ENCODE results near the gene LMF2.

The LMF2 gene

DNA sequence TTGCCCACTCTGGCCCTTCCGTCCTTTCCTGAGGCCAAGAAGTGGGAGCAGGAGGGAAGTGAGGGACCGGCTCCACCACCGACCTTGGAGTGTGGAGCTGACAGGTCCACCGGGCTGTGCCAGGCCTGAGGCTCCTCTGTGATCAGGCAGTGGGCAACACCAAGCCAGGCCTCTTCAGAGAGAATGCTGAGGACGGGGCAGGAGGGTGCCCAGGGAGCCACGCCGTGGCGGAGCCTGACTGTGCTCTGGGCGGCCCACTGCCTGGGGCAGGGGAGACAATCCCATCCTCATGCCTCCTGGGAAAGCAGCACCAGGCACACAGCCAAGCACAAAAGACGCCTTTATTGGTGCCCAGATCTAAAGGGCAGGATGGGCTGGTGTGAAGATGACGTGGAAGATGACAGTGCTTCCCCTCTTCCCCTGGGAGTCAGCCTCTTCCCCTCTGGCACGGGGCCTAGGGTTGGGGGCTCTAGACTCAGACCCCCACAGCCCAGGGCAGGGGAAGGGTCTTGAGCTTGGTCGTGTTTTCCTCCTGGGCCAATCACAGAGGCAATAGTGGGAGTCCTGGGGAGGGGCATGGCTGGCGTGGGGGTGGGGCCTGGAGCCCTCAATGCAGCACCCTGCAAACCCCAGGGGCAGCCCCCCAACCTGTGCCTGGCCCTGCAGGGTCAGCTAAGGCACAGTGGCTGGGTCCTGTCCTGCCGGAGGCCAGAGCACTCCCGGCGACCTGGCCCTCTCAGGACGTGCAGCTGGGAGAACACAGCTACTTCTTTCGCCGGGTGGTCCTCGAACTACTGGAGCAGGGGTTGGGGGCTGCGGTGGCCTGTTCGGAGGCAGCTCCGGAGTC, 4.7 kb downstream of the LMF2 start:
- DNase-seq, result no peak

- no peak for DNase-seq
These were observed 5.4 kb downstream of the LMF2 start for GRCh38 chr22:50502096-50502495.

DNA sequence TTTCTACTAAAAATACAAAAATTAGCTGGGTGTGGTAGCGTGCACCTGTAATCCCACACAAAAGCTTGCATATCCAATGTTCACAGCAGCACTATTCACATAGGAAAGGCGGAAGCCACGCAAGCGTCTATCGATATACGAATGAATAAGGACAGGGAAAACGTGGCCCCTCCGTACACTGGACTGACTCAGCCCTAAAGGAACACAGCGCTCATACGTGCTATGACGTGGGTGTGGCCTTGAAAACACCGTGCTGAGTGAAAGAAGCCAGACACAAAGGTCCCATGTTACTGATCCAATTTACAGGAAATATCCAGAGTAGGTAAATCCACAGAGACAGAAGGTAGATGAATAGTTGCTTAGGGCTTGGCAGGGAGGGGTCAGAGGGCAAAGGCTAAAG, 7.0 kb downstream of the LMF2 start:
- no peak for DNase-seq

DNA sequence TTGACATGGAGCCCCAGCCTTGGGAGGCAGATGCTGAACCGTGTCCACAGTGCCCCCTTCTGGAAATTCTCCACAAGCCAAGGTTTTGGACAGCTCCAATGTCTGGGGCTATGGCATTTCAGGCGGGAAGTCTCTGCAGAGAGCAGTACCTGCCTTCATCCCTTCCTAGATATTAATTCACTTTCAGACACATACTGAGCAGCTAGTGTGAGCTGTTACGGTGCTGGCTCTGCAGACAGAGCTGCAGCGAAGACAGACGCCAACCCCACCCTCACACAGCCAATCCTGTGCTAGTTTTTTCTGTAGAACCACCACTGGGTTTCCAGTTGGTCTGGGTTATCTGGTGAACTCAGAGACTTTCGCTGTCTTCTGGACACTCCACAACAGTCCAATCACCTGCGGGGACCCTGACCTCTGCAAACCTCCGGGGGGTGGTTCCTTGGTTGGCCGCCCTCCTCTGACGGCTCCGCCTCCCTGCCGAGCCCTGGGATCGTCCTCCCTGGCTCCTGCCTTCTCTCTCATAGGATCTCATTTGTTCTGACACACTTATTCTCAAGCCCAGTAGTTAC, 9.1 kb downstream of the LMF2 start:
- peak; percentile 48 for DNase-seq

DNA sequence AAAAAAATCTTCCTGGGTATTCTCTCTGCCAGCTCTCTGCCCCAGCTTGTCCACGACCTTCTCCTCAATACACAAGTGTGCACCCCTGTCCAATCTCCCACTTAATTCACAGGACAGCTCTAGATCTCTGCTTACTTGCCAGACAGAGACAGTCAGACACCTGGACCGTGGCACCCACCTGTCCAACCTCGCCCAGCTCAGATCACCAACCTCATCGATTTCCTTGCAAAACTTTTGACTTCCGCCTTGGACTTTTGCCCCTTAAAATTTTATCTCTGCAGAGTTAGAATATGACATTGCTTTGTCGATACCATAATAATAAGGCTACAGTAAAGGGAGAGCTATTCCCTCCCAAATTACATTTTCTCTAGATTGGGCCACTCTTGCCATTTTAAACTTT, 10.4 kb downstream of the LMF2 start:
- DNase-seq, result no peak

DNA sequence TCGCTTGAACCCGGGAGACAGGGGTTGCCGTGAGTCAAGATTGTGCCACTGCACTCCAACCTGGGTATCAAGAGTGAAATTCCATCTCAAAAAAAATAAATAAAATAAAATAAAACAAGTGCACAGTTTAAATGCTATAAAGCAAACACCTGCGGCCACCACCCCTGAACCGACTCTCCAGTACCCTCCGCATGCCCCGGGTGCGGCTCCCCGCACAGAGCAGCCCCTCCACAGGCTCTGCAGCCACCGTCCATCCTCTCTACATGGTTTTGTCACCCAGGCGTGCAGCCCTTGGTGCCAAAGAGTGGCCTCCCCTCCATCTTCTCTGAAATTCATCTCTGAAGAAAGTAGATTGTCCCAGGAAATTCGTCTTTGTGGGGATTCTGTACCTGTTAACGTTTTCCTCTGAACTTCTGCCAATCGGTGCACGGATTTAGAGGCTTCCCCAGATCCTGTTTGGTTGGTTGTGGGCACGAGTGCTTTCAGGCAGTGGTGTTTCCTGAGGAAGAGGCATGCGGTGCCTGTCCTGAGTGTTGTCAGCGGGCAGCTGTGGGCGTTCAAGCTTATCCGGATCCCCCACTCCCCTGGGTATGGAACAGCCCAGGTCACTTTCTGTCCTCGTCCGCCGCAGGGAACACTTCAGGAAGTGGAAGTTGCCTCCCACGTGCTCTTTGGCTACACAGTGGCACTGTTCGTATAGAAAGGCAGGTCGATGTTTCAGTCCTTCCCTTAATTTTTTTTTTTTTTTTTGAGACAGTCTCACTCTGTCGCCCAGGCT, 16.8 kb downstream of the LMF2 start:
- no peak for DNase-seq

GRCh38 chr22:50489363-50490243, 17.9 kb downstream of the LMF2 start:
- no peak for DNase-seq

DNA sequence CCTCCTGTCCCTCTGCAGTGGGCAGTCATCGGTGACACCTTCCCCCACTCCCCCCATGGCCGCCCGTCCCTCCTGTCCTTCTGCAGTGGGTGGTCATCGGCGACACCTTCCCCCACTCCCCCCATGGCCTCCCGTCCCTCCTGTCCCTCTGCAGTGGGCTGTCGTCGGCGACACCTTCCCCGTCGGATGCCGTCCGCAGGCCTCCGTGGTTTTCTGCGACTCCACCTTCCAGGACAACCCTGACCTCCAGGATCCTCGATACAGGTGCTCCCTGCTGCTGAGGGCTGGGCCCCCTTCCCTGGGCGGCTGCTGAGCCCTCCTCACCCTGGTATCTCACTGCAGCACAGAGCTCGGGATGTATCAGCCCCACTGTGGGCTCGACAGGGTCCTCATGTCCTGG, 18.6 kb downstream of the LMF2 start:
- DNase-seq, result no peak

- no peak for DNase-seq
These were observed 19.4 kb downstream of the LMF2 start for GRCh38 chr22:50488006-50488677.

GRCh38 chr22:50487290-50488005, 20.1 kb downstream of the LMF2 start:
- no peak for DNase-seq

- DNase-seq, result no peak
These were observed 20.8 kb downstream of the LMF2 start, which contains the start of gene MIOX for GRCh38 chr22:50486561-50487289. Gene MIOX (plus strand): TSS chr22:50486859. CDS start chr22:50486898, 39 bp downstream.

- no peak for DNase-seq
These were observed 22.0 kb downstream of the LMF2 start for GRCh38 chr22:50485221-50486131.

- DNase-seq, result no peak
These were observed 23.3 kb downstream of the LMF2 start for GRCh38 chr22:50483977-50484853.

DNA sequence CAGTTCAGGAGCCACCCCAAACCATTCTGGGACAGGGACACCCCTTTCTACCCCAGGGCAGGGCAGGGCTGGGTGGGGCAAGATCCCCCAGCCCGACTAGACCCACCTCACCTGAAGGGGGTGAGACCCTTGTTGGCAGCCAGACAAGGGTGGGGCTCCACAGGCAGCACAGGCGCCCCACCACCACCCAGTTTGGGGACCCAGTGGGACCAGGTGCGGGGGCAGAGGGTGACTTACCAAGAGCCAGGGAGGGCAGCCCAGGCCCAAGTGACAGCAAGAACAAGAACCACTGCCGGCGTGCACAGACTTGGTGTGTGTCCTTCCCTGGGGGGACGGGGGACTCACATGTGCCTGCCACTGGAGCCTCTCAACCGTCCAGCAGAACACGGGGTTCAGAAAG, 23.9 kb downstream of the LMF2 start:
- DNase-seq, result no peak

DNA sequence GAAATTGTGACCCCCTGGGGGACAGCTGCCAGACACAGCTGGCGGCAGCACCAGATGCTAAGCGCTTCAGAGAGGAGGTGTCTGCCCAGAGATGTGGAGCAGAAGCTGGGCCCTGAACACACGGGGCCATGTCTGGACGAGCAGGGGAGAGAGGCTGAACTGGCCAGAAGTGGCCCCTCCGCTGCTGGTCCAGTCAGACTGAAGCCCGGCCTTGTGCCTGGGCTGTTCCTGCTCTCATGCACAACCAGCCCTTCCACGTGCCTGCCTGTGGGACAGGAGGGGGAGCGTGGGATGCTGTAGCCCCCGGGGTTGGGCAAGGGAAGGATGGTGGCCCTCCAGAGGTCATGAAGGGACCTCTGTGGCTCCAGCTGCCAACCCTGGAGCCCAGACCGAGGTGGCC, 24.4 kb downstream of the LMF2 start:
- no peak for DNase-seq

GRCh38 chr22:50482107-50483074, 25.1 kb downstream of the LMF2 start:
- DNase-seq, result no peak

GRCh38 chr22:50481440-50482106, 25.9 kb downstream of the LMF2 start, which contains the start of gene ADM2:
Gene ADM2 (plus strand): TSS chr22:50481543. CDS start chr22:50481848, 305 bp downstream.
- DNase-seq, result no peak

All from NCI-H510A (cell line).